HPDE6-E6E7 (cell line): ENCODE data around the gene HADH.
"Not testable (repeated sequence)": the region's sequence is repeated elsewhere in the genome, so short reads cannot be mapped to it uniquely, and the experiment has no call there.

ENCODE experiments used
- DNase-seq: peaks from one replicate; pipeline ENCODE4 v3.0.0; 2011; ENCODE audit warnings: missing footprints; ENCODE audit errors: extremely low spot score

The HADH gene

GRCh38 chr4:107989537-107990386 is at the start of gene HADH:
Gene HADH (plus strand): TSS chr4:107989889. CDS start chr4:107989933, 44 bp downstream.
- peak; percentile 91 for DNase-seq

- DNase-seq = no peak
Measured at GRCh38 chr4:107945809-107946208, 43.9 kb upstream of the HADH start.

- no peak for DNase-seq
Measured at GRCh38 chr4:107950746-107951540, 38.7 kb upstream of the HADH start.

GRCh38 chr4:107951551-107951950 is 38.1 kb upstream of the HADH start:
- no peak for DNase-seq

- no peak for DNase-seq
Measured at GRCh38 chr4:107956011-107956410, 33.7 kb upstream of the HADH start.

- no peak for DNase-seq
Measured at GRCh38 chr4:107966903-107967302, 22.8 kb upstream of the HADH start.

DNA sequence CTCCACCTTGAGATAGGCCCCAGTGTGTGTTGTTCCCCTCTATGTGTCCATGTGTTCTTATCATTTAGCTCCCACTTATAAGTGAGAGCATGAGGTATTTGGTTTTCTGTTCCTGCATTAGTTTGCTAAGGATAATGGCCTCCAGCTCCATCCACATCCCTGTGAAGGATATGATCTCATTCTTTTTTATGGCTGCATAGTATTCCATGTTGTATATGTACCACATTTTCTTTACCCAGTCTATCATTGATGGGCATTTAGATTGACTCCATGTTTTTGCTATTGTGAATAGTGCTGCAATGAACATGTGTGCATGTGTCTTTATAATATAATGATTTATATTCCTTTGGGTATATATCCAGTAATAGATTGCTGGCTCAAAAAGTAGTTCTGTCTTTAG is 22.2 kb upstream of the HADH start:
- DNase-seq = not testable (repeated sequence)

- not testable (repeated sequence) for DNase-seq
Measured at GRCh38 chr4:107967921-107968320, 21.8 kb upstream of the HADH start.

DNA sequence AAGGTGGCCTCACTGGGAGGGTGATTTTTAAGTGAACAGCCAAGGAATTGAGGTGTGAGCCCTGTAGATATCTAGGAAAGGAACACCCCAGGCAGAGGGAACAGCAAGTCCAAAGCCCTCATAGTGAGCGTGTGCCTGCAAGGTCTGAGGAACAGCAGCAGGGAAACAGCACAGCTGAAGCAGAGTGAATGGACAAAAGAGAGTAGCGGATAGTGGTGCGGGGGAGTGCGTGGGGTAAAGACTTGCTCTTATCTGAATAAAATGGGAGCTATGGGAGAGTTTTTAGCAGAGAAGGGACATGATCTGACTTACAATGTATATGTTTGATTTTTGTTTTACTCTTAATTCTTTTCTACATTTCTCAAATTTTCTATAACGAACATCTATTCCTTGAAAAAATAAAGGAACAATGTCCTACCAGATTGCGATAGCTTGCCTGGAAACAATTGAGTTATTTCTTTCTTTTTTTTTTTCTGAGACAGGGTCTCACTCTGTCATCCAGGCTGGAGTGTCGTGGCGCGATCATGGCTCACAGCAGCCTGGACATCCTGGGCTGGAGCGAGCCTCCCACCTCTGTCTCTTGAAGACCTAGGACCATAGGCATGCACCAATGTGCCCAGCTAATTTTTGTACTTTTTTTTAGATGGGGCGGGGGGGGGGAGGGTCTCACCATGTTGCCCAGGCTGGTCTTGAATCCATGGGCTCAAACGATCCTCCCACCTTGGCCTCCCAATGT is 19.5 kb upstream of the HADH start:
- no peak for DNase-seq

- no peak for DNase-seq
Measured at GRCh38 chr4:107972605-107973004, 17.1 kb upstream of the HADH start.

GRCh38 chr4:107974523-107974922 is 15.2 kb upstream of the HADH start:
- DNase-seq = no peak

DNA sequence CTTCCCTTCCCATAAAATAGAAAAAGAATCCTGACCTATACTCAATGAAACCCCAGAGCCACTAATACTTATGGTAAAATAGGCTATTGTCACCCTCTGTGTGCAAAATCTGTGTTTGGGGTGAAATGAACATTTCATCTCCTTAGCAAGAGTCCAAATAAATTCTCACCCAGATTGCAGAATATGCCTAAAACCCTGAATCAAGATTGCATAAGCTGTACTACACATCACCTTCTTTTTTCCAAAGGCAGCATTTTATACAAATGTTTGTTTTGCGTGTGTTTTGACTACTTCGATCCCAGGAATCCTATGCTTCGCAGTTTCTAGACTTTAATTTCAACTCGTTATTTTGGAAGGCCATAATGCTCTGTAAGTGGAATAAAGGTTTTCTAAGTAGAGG is 12.2 kb upstream of the HADH start:
- DNase-seq = no peak

DNA sequence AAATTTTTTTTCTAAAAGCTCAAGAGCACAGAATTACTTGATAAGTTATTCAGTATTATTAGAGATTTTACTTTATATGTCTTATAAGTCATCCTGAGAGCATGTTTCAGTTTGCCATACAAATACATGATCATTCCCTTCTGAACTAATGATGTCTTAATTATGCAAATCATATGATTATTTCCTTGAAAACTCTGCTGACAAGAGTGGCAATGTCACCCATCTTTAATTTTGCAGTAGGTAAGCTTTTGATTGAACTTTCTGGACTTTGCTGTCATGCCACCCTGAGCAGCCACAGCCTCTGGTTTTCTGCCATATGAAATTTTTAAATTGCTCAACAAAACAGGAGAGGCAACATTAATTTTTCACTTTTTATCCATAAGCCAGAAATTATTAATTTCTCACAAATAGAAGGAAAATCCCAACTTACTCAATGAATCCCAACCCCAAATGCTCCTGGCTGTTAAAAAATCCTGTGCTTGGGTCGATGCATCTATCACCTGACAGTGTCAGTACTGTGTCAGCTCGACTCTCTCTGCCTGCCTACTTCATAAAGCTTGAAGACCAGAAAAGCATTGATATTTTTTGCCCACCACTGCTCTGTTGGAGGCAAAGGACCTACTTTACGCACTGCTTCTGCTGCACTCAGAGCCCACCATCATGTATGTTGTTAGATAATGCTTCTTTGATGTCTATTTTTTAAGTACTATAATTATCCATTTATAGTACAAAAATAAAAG is 11.6 kb upstream of the HADH start:
- DNase-seq = no peak

- DNase-seq = no peak
Measured at GRCh38 chr4:107978716-107979451, 10.8 kb upstream of the HADH start.

GRCh38 chr4:107987916-107988762 is 1.6 kb upstream of the HADH start:
- no peak for DNase-seq

GRCh38 chr4:107988763-107989035 is 990 bp upstream of the HADH start:
- no peak for DNase-seq

GRCh38 chr4:107989162-107989536 is 540 bp upstream of the HADH start:
- DNase-seq = no peak

DNA sequence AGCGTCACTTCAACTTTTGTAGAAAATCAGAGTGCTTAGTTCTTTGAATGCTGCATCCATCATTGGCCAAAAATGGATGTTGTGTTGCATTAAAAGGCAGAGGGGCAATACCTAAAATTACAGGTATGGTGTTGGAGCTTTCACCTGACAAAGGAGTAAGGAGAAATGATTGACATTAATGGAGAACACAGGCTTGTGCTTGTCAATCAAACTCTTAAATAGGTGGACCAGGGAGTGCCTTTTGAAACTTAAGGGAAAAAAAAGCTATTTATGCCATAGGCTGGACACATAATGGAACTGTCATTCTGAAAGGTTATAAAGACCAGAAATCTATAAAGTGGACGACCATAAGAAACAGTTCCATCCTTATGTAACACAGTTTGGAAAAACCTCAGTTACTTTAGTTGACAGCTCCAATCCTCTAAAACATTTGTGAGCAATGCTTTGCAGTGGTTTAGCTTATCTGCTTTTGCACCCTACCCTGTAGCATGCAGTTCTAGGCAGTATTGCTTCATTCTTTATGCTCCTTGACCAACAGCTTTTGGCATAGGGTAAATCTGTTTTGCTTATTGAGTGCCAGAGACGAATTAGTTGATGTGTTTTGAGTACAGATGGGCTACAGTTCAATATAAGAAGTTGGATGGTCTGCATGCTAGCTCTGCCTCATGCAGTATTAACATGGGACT is 2.4 kb downstream of the HADH start:
- DNase-seq = no peak

DNA sequence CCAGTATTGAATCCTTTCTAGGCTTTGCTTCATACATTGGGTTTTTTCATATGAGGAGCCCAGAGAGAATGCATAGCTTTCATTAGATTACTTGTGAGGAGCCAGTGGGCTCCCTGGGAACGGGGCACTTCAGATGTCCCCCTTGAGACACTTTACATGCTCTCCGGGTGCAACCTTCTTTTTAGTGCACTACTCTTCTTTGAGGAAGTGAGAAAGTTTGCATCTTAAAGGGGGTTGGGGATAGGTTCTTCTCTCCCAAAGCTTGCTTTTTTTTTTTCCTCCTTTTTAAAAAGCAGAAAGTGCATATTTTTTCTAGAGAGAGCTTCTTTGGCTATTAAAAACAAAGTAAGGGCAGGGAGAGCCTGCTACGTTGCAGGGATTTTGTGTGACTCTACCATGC is 4.3 kb downstream of the HADH start:
- no peak for DNase-seq

DNA sequence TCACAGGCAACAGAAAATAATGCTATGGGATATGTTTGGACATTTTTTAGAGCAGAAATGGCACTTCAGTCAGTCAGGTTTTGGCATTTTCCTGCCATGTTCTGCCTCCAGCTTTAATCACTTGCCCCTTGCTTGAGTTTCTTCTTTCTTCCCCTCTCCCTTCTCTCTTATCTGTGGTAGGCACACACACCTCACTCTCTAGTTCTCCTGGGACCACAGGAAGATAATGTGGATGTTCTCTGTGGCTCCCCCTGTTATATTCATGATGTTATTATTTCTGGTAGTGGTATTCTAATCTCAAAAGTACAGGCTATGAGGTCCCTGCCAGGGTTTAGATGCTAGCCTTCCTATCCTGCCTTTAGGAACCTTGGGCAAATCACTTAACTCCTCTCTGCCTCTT is 5.2 kb downstream of the HADH start:
- no peak for DNase-seq
